Esophagus muscularis mucosa (tissue), 4 donors: ENCODE data around the gene SH3PXD2A.

Source experiments
- EP300 ChIP-seq: sonication (generic); formaldehyde crosslinking; IDR thresholded peaks from one replicate; pipeline ENCODE4 v1.6.1; 2017; ENCODE audit warnings: antibody characterized with exemption
- POLR2A ChIP-seq: fragments of 450-650 bp; IDR thresholded peaks from one replicate; pipeline ENCODE4 v1.6.1; 2017; ENCODE audit warnings: antibody characterized with exemption, moderate library complexity, mild to moderate bottlenecking, low read depth
- POLR2AphosphoS5 ChIP-seq, 2 donors: sonication (generic); formaldehyde crosslinking; IDR thresholded peaks; one replicate each; pipeline ENCODE4 v1.6.1; 2017; ENCODE audit warnings: antibody characterized with exemption in 2 of 2
- TF ChIP-seq, protein P1 (sequence below), 3 experiments: fragments of 200-600 bp in 2 of 3; fragments of 450-650 bp in 1 of 3; sonication (generic) in 2 of 3; IDR thresholded peaks; one replicate each; pipeline ENCODE4 v1.5.1; 2017 to 2019; ENCODE audit warnings: antibody characterized with exemption in 3 of 3, mild to moderate bottlenecking in 2 of 3, moderate library complexity in 1 of 3

DNA sequence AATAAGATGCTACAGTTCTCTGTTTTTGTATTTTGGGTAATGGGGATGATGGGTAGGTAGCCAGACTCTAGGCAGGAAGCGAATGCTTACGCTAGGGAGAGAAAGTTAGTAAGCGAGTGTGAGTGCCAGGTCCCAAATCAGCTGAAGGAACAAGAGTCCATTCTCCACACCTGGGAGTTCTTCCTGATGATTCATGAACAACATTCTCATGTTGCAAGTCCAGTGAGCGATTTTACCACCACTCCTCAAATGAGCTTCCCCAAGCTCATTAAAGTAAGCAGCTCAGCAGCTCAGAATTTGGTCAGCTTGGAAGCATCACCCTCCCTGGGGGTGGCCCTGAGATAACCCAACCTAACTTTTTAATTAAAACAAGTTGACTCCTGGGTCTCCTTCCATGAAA is 27.3 kb downstream of the SH3PXD2A start:
- no peak for TF ChIP-seq POLR2AphosphoS5 (IDR thresholded peaks at IDR 0.05)
- TF ChIP-seq, protein P1, sequence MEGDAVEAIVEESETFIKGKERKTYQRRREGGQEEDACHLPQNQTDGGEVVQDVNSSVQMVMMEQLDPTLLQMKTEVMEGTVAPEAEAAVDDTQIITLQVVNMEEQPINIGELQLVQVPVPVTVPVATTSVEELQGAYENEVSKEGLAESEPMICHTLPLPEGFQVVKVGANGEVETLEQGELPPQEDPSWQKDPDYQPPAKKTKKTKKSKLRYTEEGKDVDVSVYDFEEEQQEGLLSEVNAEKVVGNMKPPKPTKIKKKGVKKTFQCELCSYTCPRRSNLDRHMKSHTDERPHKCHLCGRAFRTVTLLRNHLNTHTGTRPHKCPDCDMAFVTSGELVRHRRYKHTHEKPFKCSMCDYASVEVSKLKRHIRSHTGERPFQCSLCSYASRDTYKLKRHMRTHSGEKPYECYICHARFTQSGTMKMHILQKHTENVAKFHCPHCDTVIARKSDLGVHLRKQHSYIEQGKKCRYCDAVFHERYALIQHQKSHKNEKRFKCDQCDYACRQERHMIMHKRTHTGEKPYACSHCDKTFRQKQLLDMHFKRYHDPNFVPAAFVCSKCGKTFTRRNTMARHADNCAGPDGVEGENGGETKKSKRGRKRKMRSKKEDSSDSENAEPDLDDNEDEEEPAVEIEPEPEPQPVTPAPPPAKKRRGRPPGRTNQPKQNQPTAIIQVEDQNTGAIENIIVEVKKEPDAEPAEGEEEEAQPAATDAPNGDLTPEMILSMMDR (IDR thresholded peaks at IDR 0.05), result no peak
- TF ChIP-seq EP300, result no peak
- no peak for TF ChIP-seq POLR2A
